Activated CD4-positive, CD25-positive, alpha-beta regulatory T cell treated with anti-CD3 and anti-CD28 coated beads, Interleukin-2, amount 50 U/mL, for 72 hours (primary cell): ENCODE results near the gene CELF2.

Source experiments
- DNase-seq: peaks from one replicate; pipeline ENCODE4 v3.0.0; 2021

CELF2 gene

DNA sequence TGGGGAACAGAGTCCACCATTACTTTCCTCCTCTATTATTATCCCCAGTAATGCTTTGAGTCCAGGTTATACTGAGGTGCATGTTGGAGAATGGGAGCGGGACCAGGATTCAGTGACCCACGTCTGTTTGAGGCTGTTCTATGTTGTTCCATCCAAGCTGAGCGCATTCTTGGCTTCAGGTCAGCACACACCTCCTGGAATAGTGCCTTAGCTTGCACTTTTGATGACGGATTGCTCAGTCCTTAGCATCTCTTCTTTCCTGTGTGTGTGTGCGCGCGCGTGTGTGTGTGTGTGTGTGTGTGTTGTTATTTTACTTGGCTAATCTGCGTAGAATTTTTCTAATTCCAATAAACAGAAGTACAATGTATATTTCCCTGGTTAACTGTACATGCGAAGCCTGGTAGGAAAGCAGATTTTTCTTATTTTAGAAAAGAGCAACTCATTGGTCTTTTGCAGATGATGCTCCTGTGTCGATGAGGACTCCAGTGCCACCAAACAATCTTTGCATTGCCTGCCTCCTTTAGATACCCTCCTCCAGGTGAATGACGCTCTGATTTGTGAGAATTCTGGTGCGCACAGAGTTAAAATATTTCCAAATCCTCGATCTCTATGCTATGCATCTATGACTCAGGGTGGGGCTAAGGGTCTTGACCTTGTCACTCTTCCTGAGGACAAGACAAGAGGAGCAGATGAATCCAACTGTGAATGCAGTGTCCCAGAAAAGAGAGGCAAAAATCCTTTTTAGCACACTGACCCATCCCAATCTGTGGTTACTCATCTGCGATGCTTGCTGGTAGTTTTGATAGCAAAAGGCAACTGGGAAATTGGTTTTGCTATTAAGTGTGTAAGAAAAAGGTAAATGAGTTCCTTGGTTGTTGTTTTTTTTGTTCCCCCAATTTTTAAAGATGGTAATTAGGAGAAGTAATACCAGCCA is 13.3 kb upstream of the CELF2 start:
- DNase-seq: no peak

DNA sequence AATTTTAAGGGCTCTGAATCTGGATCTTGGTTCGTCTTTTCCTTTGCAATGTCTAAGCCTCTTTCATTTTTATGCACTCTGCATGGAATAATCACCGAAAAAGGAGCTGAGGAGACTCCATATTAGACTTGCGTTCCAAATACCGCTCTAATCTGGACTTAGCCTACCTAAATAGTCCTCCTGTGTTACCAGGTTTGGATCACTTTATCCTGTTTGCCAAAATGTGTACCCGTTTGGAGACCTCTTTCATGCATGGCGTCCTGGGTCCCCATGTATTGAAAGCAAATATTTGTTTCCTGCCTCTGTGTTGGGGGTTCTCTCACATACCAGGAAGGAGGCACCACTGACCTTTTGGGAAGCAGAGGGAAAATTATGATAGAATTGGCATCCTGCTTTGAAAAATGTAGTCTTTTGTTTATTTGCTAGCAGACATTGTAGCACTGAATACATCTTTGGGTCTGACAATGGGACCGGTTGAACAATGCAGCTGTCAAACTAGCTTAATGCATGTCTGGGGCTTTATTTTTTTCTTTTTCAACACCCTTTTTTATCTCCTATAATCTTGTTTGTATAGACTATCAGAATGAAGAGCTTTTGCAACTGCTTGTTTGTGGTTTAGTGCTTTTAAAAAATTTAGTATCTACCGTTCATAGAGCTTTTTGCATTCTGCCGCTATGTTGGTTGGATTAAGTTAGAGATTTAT is 11.8 kb upstream of the CELF2 start:
- no peak for DNase-seq

DNA sequence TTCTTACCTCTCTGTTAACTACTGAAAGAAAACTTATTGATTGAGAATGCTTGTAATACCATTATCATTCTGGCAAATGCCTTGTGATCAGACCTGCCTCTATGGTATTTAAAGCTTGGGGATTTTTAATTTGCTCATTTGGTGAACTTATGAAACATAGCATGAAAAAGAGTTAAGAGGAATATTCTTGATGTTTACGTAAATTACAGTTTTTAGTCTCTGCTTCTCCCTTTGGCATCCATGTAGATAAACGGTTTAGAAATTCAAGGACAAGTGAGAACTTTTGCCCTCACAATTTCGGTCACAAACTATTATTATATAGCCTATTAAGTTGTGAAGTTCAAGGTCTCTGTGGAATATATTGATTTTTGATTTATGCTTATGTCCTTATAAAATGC is 11.2 kb upstream of the CELF2 start:
- DNase-seq: no peak

DNA sequence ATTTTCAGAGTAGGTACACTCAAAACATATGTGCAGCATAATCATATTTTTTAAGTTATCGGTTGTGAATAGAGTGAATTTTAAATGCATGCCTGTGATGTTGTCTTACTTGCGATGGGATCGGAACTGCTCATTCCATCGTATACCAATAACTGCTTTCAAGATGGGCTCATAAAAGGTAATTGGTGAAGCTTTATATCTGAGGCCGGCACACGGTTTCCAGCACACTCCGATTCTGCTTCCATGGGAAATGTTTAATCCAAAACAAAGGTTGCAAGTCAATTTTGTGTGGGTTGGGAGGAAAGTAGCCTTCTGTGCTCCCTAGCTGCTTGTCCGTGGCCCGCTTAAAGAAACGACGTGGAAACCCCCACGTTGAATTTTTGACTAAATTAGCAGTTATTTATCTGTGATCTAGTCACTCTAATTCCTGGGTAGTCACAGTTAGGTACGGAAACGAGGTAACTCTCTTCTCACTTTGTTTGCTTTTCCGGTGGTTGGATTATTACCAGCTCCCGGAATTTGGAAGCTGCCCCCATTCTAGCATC is 10.1 kb upstream of the CELF2 start:
- DNase-seq: no peak

DNA sequence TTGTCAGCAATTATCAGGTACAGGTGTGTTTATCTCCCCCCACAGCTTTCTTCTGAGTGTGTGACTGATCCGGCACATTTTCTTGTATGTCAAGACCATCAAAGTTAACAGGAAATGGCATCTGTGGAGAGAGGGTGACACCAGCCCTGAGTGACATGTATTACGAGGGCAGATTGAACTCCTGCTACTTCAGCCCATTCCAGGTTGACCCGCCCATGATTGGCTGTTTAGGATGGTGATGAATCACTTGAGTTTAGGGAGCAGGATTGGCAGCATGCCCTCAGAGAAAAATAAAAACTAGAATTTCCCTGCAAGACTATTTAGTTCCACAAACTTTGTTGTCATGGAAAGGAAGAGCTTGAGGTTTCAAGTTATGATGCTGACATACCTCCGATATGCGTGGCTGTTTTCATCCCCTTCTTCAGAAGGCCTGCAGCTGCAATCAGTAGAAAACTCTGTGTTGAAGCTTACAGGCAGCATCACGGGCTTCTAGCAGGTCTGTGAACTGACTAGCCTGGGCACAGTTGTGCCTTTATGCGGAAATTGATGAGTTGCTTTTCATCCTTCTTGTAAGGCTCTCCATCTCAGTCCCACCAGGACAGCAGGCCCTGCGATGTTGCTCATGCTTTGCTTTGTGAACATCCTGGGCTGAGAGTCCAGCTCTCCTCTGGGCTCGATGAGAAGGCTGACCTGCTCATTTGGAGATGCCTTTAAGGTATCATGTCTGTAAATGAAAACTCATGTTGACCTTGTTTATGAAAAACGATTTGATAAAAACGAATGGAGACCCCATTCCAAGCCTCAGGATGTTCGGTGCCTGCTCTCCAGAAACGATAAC is 8.0 kb upstream of the CELF2 start:
- no peak for DNase-seq

DNA sequence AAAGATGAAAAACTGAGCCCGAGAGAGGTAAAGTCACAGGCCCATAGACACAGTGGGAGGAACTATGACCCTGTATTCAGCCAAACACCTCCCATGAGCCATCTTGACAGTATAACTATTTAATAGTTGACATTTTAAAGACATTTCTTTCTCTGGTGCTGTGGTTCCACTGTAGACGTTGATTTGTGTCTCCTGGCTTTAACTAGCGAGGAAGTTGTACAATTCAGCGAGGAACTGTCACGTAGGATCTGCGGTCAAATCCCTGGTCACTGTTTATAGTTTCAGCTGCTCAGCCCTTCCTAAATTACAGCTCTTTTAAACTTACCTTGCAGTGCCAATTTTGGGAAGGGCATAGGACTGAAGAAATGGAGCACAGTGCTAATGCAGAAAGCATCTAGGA is 7.1 kb upstream of the CELF2 start:
- no peak for DNase-seq

DNA sequence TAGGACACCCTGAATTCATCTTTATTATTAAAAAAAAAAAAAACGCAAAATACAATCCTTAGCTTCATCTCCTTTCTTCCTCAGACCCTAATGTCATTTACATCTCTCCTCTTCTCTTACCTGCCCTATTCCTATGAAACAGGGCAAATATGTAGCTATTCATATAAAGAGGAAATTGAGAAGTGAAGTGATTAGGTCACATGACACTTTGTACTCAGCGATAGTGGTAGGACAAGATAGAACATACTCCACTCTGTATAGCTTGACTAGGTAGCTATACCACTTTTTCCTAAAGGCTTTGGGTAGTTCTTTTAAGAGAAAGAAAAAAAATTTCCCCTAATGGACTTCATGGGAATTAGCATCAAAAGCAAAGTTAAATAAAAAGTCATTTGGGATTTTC is 6.2 kb upstream of the CELF2 start:
- DNase-seq: no peak

DNA sequence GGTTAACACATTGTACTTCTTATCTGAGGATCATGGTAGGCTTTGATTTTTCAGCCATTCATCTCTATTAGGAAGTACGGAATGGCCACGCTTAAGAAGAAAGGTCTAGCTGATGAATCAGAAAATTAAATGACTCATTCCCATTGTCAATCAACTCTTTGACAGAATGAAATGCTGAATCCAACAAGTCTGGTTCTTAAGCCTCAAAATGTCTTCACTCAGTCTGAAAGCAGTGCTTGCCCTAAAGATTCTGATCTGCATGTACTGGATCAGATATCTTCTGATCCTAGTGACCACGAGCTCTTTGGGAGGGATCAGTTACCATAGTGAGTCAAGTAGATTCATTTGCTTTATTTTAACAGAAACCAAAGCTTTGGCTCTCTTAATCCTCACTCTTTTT is 5.7 kb upstream of the CELF2 start:
- DNase-seq: no peak

DNA sequence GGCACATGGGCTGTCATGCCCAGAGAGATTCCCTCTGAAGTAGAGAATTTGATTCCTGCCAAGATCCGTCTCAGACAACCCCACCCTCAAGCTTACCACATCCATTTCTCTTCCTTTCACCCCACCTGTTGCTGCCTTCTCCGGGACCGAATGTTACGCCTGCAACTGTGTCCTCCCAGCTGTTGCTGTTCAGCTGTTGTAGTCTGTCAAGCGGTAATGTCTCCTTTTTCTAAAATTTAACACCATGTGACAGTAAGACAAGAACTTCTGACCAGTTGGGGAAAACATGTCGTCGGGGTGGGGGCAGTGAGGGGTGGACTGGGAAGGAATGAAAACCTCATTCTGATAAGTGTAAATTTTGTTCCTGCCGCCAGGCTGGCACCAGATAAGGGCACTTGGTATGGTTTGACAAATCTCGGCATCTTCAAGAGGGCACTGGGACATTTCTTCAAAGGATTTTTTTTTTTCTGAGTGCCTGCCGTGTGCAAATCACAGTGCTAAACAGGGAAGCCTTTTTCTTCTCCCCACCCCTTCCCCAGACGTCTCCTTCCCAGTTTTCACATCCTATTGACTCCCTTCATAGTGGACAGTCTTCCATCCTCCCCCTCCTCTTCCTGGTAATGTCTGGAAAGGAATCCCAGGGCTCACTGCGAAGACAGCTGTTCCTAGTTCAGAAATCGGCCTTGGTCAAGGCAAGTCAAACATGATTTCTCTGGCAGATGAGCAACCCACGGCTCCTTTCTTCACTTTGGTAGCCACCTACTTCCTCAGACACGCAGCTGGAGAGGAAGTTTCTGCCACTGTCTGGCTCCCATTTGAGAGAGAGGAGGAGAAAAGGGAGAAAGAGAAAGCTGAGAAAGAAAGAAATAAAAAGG is 5.0 kb upstream of the CELF2 start:
- DNase-seq: no peak

DNA sequence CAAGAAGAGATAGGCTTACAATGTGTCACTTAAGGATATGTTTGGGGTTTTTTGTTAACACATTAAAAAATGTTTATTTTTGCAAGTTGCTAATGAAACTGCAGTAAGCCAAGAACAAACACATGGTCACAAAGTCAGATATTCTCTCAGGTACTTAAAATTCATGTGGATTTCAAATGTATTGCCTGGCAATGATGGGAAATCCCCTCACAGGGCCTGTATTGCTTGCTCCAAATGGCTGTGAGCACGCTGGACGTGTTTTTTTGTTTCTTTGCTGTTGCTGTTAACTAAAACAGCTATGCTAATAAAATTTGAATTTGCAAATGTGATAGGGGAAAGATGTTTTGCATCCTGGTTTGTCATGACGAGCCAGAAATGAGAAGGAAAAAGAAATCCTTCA is 3.8 kb upstream of the CELF2 start:
- no peak for DNase-seq

DNA sequence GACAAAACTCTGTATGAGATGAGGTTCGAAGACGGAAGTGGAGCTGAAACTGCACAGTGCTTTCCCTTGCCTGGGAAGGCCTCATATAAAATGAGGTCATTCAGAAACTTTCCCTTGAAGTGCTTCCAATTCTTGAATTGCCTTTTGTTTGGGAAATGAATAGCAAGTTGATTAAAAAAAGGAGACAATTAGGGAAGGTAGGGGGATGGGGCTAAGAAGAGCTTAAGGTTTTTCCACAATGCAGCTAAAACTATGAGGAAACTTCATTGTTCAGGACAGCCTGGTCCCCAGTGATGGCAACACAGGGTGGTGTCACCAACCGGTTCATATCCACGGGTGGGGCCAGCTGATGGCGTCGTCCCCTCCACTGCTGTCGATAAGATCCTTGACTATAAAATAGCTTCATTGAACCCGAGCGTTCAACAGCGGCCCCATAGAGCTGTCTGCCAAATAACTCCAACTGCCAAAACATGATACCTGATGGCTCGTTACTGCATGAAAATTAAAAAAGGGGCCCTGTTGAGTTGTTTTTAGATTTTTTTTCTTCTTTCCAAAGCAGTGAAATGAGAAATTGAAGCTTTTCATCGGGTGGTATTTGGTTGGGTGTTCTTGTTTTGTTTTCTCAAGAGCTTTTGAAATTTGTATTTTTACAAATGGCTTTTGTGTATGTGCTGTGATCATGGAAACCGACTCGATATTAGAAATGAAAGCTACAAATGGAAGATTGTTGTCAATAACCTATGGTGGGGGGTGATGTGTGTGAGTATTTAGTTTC is 2.8 kb upstream of the CELF2 start:
- no peak for DNase-seq

DNA sequence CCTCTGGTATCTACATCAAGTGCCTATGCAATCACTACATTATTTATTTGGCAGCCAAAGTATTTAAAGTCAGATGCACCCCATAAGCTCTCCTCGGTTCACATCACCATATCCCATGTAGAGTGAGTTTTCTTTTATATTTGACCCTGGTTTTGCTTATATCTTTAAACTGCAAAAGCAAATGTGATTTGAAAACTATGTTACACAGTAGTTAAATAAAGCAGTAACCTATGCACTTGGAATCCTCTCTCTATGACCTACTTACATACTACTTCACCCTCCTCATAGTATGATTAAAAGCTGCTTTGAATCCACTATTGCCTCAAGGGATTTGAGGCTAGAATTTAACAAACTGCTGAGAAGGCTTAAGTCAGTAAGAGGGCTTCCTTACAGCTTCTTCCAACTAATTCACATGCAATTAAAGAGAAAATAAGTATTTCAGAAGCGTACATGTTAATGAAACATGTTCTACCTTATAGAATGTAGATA is 2.2 kb upstream of the CELF2 start:
- DNase-seq: no peak

DNA sequence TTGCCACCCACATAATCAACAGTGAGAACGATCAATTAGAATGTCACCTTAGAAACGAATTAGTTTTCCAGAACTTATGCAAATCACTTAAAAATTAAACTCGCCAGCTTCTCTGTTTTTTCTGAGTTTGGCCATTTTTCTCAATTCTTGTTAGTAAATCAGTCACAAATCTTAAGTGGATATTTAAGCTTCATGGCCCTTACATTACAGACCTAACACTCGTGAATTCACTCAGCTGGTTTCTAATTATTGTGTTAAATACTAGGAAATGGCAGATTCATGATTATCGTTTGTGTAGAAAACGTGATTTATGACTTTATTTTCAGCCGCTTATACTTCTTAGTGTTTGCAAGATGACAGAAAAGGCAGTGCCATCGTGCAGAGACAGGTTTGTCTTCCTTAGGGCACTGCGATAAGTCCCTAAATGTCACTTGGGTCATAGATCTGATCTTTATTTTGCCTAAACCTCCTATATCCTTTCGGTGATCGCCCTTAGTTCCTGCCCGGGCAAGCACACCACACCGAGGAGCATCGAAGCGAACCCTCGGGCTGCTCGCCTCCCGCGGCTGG is 587 bp upstream of the CELF2 start:
- DNase-seq: no peak

DNA sequence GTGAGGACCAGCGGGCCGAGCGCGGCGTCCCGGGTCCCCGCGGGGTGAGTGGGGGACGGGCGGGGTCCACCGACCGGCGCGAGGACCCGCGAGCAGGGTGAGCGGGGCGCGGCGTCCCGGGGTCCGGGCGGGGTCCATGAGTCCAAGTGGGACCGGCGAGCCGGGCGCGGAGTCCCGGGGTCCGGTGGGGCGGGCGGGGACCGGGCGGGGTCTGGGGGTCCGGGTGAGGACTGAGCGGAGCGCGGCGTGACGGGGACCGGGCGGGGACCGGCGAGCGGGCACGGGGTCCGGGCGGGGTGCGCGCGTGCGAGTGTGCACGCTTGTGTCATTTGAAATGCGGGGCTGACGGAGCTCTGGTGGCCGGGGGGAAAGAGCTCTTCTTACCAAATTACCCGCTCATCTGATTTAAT is 765 bp downstream of the CELF2 start:
- DNase-seq: no peak

DNA sequence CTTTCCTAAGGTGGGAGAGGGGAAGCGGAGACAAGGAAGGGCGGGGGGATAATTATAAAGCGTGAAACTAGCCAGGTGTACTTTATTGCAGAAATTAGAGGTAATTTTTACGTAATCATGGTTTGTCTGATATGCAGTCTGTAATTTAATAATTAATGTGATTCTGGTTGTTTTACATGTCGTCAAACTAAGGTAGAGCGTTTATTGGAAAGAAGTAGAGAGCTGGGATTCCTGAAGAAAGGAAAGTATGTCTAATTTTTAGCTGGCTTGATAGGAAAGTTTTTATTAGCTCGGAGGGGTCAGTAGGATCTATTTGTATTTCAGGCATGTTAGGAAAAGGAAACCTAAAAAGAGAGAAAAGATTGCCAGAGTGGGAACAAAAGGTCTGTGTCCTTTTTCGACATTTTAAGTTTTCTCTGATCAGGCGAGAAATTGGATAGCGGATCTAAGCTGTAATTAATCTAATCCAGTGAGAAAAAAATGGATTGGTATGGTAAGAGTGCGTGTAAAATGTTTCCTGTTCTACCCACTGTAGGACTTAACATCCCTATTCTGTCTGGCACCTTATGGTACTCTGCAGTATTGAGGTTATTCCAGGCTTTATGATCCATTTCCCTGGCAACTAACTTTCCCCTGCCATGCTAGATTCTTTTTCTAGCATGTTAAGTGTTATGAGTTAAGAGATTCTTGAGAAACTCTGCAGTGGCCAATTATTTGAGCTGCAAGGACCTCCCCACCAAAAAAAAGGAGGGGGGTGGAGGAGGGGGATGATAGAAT is 1.4 kb downstream of the CELF2 start:
- DNase-seq: no peak

DNA sequence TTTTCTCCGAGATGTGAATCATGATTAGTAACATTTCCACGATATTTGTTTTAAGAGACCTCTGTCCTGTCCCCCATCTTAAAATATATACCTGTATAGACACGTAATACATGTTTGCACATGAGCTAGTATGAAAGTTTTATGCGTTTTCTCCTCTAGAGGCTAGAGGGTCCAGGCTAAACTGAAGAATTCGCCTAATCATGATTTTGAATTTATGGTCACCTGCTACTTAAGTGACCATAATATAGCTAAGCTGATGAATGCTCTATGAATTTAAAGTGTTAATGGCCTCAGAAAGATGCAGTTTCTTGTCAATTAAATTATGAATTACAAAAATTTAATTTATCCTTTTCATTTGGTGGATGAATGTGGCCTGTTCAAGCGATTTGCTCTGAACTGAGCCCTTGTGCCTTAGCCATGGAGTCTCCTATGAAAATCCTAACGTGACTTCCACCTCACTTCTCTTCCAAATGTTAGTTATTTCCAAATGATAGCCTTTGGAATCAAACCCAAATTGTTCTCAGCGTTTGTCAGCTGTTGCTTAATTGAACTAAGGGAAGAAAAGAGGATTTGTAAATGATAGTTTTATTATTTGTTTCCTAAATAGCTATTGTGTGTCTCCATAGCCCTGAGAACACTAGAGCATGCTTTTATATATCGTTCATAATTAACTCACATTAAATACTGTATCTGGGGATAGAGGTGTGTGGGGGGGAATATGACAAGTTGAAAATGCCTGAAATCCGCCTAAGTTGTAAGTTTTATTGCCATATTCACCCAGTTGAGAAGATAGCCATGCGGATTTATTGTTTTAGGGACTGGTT is 2.3 kb downstream of the CELF2 start:
- no peak for DNase-seq

DNA sequence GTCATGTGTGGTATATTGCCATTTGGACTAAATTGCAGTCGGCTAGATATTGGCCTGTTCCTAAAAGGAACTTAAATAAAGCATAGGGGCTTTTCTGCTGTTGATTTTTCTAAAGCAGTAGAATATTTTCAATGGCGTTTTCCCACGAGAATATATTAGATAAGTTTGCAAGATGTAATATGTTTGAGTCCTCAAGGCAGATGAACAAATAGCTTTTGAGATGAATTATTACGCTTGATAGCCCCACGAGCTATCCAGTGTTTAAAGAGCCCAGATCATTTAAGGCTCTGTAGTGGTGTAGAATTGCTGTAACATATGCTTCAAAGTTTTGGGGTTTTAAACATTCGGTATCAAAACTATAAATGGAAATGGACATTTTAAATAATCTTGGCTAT is 2.9 kb downstream of the CELF2 start:
- no peak for DNase-seq

DNA sequence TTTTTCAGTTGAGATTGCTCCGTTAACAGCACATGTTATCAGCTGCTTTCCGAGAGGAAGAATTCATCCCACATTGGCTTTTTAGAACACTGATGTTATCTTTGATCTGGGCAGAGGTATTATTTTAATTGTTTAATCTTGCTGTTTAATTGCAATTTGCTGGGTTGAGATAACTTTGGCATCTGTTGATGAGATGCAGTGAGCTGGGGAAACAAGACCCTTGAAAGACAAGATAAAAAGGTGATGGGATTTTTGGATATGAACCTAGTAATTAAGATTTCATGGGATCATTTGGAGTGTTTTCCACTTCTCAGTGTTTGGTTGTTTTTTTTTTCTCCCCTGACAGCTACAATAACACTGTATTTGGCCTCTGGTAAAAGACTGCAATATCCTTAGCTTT is 4.5 kb downstream of the CELF2 start:
- DNase-seq: no peak
